ENCODE data around the gene GNAI2.

GNAI2 gene

DNA sequence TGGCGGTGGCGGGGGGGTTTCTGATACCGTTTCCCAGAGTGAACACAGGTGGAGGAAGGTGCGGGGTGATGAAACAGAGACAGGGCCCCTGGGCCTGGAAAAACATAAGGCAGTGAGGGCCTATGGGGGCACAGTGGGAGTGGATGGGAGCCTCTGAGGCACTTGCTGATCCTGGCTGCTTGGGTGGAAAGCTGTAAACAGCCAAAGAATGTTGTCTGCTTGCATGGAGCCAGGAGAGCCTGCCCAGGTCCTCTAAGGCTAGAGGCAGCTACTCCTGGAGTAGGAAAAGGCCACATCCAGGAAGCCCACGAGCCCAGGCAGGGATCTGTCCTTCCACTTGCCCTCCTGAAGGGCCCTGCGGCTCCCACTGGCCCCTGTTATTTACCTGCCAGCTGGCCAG, 30.0 kb downstream of the GNAI2 start:
- no peaks in the 10 kb centered on the region for H3K9me2 ChIP-seq (replicated peaks; ENCODE audit: control insufficient read depth, low read length)
- no peaks in the 10 kb centered on the region for H3F3A ChIP-seq (ENCODE audit: control insufficient read depth, insufficient read depth)
- H3K36me3 ChIP-seq (ENCODE audit: control insufficient read depth, low read length), result no peaks in the 10 kb centered on the region
- no peaks in the 10 kb centered on the region for H3K9me3 ChIP-seq (ENCODE audit: control insufficient read depth, insufficient read depth, low read length)
- H3K4me2 ChIP-seq (ENCODE audit: low read length), result no peak overlapping the region
- H3K4me3 ChIP-seq (ENCODE audit: low read length), result no peak overlapping the region
- no peaks in the 10 kb centered on the region for H4K20me1 ChIP-seq (ENCODE audit: control insufficient read depth, insufficient read depth, low read depth, low read length)
- H3K27me3 ChIP-seq (ENCODE audit: control insufficient read depth, low read length), result peaks cover 32% of the 10 kb centered on the region
- TF ChIP-seq EZH2phosphoT487 (IDR thresholded peaks at IDR 0.05; ENCODE audit: borderline replicate concordance, low read length), result no peak
- TF ChIP-seq, protein P1, sequence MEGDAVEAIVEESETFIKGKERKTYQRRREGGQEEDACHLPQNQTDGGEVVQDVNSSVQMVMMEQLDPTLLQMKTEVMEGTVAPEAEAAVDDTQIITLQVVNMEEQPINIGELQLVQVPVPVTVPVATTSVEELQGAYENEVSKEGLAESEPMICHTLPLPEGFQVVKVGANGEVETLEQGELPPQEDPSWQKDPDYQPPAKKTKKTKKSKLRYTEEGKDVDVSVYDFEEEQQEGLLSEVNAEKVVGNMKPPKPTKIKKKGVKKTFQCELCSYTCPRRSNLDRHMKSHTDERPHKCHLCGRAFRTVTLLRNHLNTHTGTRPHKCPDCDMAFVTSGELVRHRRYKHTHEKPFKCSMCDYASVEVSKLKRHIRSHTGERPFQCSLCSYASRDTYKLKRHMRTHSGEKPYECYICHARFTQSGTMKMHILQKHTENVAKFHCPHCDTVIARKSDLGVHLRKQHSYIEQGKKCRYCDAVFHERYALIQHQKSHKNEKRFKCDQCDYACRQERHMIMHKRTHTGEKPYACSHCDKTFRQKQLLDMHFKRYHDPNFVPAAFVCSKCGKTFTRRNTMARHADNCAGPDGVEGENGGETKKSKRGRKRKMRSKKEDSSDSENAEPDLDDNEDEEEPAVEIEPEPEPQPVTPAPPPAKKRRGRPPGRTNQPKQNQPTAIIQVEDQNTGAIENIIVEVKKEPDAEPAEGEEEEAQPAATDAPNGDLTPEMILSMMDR (IDR thresholded peaks at IDR 0.05; ENCODE audit: low read depth, low read length, poor library complexity, severe bottlenecking), result no peak
- no peak overlapping the region for H3K27ac ChIP-seq (ENCODE audit: low read depth, low read length)
- H3K79me2 ChIP-seq (ENCODE audit: control insufficient read depth, low read length), result no peaks in the 10 kb centered on the region
- H3K4me1 ChIP-seq (ENCODE audit: control insufficient read depth, low read length), result no peaks in the 10 kb centered on the region

DNA sequence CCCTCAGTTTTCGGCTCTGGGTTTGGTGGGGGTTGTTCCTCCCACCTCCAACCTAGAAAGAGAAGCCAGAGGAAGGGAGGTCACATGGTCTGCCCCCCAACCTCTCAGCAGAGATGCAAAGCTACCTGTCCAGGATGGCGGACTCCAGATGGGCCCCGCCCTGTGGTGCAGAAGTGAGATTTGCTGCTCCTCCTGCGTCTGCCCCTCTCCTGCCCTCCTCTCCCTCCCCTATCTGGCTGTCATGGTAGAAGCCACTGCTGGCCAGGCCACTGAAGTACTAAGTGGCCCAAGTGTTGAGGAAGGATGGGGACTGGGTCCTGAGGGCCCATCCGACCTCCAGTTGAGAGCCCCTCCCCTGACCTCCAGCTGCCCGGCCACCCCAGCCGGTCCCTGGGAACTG, 30.8 kb downstream of the GNAI2 start:
- Histone ChIP-seq H3K4me3 (ENCODE audit: low read length) (no peak overlapping the region), H3K79me2 (ENCODE audit: control insufficient read depth, low read length) (no peaks in the 10 kb centered on the region), H3K27me3 (ENCODE audit: control insufficient read depth, low read length) (peaks cover 35% of the 10 kb centered on the region), H3F3A (ENCODE audit: control insufficient read depth, insufficient read depth) (no peaks in the 10 kb centered on the region), H3K4me1 (ENCODE audit: control insufficient read depth, low read length) (no peaks in the 10 kb centered on the region), H3K4me2 (ENCODE audit: low read length) (no peak overlapping the region), H3K36me3 (ENCODE audit: control insufficient read depth, low read length) (no peaks in the 10 kb centered on the region), H3K9me3 (ENCODE audit: control insufficient read depth, insufficient read depth, low read length) (no peaks in the 10 kb centered on the region), H3K9me2 (replicated peaks; ENCODE audit: control insufficient read depth, low read length) (no peaks in the 10 kb centered on the region), H4K20me1 (ENCODE audit: control insufficient read depth, insufficient read depth, low read depth, low read length) (no peaks in the 10 kb centered on the region), H3K27ac (ENCODE audit: low read depth, low read length) (no peak overlapping the region)
- TF ChIP-seq, protein P1 (IDR thresholded peaks at IDR 0.05; ENCODE audit: low read depth, low read length, poor library complexity, severe bottlenecking), result no peak
- no peak for TF ChIP-seq EZH2phosphoT487 (IDR thresholded peaks at IDR 0.05; ENCODE audit: borderline replicate concordance, low read length)

DNA sequence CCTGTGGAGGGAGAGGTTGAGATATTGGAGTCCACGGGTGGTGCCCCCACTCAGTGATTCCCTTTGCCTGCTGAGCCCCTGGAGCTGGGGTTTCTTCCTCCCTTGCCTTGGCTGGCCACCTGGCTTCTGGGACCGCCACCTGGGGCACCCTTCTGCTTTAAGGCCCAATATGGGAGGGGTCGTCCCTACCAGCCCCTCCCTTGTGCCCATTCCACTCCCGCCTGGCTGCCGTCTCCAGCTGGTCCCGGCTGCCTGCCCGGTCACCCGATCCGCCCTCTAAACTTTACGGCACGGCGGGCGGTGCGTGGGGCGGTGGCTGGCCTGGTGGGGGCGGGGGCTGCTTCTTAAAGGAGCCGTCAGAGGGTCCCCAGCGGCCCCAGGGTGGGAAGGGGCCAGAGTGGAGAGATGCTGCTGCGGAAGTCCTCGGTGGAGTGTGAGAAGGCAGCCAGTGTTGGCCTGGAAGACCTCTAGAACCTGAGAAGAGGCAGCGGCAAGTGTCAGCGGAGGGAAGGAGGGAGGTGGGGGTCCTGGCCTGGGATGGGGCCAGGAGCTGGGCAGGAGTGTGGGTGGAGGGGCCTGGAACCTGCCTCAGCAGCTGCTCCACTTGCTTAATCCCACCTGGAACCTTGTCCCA, 31.4 kb downstream of the GNAI2 start:
- Histone ChIP-seq H3K4me3 (ENCODE audit: low read length) (no peak overlapping the region), H3K4me2 (ENCODE audit: low read length) (no peak overlapping the region), H3K9me2 (replicated peaks; ENCODE audit: control insufficient read depth, low read length) (no peaks in the 10 kb centered on the region), H3K79me2 (ENCODE audit: control insufficient read depth, low read length) (no peaks in the 10 kb centered on the region), H3K36me3 (ENCODE audit: control insufficient read depth, low read length) (no peaks in the 10 kb centered on the region), H3F3A (ENCODE audit: control insufficient read depth, insufficient read depth) (no peaks in the 10 kb centered on the region), H3K27ac (ENCODE audit: low read depth, low read length) (no peak overlapping the region), H3K9me3 (ENCODE audit: control insufficient read depth, insufficient read depth, low read length) (no peaks in the 10 kb centered on the region), H3K27me3 (ENCODE audit: control insufficient read depth, low read length) (peaks cover 35% of the 10 kb centered on the region), H4K20me1 (ENCODE audit: control insufficient read depth, insufficient read depth, low read depth, low read length) (no peaks in the 10 kb centered on the region), H3K4me1 (ENCODE audit: control insufficient read depth, low read length) (no peaks in the 10 kb centered on the region)
- TF ChIP-seq, protein P1 (IDR thresholded peaks at IDR 0.05; ENCODE audit: low read depth, low read length, poor library complexity, severe bottlenecking), result no peak
- no peak for TF ChIP-seq EZH2phosphoT487 (IDR thresholded peaks at IDR 0.05; ENCODE audit: borderline replicate concordance, low read length)
